Glomerular visceral epithelial cell (primary cell): ENCODE measurements around the gene REEP3.
"Not testable (repeated sequence)": the region's sequence is repeated elsewhere in the genome, so short reads cannot be mapped to it uniquely, and the experiment has no call there.

Experiments
- DNase-seq: peaks from one replicate; pipeline ENCODE4 v3.0.0-alpha.2; 2016; ENCODE audit errors: extremely low spot score

Gene REEP3, protein sequence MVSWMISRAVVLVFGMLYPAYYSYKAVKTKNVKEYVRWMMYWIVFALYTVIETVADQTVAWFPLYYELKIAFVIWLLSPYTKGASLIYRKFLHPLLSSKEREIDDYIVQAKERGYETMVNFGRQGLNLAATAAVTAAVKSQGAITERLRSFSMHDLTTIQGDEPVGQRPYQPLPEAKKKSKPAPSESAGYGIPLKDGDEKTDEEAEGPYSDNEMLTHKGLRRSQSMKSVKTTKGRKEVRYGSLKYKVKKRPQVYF

DNA sequence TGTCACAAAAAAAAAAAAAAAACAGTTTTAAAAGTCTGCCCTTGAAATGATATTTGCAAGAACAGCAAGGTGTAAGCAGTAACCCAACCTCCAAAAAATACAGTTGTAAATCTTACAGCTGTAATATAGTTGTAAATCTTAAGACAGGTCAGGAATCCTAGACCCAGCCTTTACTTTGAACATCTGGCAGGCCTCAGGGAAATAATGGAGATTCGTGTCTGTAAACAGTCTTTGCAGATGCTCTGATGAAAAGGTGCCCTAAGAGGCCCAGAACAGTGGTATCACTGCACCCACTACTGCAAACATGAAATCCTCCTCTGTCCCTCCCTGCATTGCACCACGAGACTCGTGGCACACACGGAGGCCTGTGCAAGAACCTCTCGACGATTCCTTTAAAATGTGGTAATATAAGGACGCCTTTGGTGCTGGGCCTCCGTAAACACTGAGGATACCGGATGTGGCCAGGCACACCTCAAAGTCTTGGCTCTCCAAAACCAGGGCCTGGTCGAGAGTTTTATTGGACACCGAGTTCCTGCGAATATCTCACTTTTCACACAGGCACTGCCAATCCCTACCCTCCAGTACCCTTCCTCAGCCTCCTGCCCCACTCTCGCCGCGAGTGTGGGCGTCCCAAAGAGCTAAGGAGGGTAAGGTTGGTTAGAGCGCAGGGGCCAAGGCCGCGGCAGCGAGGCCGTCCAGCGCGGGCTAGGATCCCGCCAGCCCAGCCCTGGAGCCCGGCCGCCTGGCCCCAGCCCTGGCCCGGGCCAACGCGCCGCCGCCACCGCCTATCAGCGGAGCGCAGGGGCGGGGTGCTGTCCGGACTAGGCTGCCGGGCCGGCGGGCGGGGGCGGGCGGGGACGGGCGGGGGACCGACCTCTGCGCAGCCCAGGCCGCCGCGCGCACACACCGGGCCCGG lies at the start of gene REEP3:
Gene REEP3 (plus strand): TSS at position 902 of the 916 bp plus-strand sequence. CDS start 145 bp downstream, outside the sequence.
- peak; percentile 78 for DNase-seq

DNA sequence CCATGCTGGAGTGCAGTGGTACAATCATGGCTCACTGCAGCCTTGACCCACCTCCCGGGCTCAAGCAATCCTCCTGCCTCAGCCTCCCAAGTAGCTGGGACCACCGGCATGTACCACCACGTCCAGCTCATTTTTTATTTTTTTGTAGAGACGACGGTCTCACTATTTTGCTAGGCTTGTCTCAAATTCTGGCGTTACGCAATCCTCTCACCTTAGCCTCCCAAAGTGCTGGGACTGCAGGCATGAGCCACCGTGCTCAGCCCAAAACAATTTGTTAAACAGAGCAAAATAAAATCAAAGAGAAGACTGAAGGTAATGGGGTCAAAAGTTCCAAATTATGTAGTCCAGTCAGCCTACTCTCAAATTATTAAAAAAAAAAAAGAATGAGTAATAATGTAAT lies 46.7 kb upstream of the REEP3 start:
- DNase-seq: no peak

DNA sequence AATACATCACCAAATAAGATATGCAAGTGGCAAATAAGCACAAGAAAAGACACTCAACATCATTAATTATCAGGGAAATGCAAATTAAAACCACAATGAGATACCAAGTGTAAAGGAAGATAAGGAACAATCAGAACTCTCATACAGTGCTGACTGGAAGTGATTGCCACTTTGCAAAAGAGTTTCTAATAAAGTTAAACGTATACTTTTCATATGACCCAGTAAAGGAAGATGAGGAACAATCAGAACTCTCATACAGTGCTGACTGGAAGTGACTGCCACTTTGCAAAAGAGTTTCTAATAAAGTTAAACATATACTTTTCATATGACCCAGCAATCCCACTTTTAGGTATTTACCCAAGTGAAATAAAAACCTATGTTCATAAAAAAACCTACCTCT lies 43.3 kb upstream of the REEP3 start:
- DNase-seq: no peak

DNA sequence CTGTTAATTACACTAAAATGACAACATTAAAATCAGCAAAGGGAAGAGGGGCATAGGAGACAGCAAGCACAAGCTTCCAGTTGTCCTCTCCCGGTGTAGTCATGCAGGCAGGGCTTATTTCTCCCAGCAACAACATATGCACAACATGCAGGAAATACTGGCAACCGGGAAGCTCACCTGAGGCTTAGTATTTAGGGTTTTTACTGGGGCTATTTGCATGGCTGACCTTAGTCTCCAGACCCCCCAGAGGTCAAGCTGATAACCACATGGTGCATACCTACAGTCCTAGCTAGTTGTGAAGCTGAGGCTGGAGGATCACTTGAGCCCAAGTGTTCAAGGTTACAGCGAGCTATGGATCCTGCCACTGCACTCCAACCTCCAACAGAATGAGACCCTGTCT lies 42.6 kb upstream of the REEP3 start:
- no peak for DNase-seq

DNA sequence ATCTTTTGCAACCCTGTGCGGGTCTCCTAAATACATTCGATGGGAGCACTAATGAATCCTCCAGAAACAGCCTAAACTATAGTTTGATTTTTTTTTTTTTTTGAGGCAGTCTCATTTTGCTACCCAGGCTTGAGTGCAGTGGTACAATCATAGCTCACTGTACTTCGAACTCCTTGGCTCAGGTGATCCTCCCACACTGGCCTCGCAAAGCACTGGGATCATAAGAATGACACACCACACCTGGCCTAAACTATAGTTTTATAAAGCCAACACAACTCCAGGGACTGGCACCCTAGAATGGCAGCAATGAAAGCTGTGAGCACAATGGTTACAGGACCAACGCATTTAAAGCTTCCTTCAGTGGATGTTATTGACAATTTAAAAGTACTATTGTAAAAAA lies 41.0 kb upstream of the REEP3 start:
- no peak for DNase-seq

DNA sequence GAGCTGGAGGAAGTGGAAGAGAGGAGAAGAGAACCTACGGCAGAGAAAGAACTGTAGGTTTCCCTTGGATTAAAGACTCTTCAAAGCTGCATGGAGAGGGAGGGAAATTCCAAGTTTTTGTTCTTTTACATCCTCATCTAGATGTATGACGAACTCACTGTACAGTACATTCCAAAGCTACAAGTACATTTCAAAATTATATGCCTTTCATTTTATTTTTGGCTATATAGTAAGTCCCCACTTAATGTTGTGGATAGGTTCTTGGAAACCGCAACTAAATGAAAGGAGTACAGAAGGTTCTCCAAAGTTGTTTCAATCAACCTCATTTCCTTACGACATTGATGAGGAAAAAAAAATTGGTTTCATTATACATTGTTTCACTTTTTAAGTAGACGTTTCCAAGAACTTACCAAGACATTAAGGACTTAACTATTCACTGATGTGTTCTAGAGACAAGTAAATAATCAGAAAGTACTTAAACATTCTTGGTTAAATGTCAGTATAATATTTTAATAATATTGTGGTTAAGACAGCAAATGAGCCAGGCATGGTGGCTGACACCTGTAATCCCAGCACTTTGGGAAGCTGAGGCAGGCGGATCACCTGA lies 39.3 kb upstream of the REEP3 start:
- no peak for DNase-seq

DNA sequence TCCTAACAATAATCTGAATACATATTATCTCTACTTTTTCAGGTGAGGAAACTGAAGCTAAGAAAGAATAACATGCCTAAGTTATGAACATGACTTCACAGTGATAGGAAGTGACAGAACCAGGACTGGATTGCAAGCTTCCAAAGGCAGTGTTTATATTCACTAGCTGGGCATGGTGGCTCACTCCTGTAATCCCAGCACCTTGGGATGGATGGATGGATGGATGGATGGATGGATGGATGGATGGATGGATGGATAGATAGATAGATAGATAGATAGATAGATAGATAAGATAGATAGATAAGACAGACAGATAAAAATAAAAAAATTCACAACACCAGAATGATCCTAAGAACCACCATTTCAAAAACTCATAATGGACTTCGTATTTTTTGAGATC lies 37.2 kb upstream of the REEP3 start:
- no peak for DNase-seq

DNA sequence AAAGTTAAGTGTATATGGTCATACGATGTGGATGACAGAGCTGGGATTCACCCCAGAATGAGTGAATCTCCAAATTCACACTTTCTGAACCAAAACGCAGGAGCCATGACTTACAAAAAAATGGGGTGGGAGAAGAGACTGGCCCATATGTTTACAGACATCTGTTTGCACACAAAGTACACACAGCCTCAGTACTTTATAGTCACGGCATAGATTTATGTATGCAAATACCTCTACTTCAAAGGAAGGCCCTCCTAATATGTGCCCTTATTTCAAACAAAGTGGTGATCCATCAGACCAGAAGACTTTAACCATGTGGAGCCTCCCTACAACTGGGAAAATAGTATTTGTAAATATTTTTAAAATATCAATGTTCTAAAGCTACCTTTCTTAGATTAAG lies 33.2 kb upstream of the REEP3 start:
- DNase-seq: no peak

DNA sequence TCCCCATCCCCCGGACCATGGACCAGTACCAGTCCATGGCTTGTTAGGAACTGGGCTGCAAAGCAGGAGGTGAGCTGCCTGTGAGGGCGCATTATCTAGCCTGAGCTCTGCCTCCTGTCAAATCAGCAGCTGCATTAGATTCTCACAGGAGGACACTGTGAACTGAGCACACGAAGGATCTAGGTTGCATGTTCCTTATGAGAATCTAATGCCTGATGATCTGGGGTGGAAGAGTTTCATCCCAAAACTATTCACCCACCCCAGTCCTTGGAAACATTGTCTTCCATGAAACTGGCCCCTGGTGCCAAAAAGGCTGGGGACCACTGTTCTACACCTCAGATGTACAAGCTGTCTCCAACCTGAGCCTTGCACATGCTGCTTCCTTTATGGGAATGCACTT lies 31.4 kb upstream of the REEP3 start:
- DNase-seq: no peak

DNA sequence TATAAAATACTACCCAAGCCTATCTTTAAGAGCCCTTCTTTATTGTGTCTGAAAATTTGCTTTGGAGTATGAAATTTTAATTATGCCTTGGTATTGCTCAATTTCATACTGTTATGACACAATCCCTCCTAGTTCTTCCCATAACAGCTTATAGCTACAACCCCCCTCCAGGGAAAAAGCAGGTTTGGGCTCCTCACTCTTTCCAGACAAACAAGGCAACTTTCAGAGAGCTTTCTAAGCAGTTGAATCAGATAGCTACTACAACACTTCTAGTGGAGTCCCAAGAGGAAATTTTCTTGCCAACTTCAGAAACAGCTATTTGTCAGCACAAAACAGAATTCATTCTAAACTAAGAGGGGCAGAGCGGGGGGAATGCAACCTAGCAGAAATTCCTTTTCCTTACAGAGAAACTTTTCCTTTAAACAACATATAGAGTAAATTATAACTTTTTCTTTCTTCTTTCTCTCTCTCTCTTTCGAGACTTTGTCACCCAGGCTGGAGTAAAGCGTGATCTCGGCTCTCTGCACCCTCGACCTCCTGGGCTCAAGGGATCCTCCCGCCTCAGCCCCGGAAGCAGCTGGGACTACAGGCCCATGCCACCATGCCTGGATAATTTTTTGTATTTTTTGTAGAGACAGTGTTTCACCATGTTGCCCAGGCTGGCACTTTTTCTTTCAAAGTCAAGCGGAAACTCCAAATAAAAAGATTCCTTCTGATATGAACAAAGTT lies 29.4 kb upstream of the REEP3 start:
- peak; percentile 25 for DNase-seq

DNA sequence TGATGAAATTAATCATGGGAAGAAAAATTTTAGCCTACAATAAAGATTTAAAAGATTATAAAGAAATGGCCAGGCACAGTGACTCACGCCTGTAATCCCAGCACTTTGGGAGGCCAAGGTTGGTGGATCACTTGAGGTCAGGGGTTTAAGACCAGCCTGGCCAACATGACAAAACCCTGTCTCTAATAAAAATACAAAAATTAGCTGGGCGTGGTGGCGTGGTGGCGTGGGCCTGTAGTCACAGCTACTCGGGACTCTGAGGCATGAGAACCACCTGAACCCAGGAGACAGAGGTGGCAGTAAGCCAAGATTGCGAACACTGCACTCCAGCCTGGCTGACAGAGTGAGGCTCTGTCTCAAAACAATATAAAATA lies 28.9 kb upstream of the REEP3 start:
- peak; percentile 38 for DNase-seq

DNA sequence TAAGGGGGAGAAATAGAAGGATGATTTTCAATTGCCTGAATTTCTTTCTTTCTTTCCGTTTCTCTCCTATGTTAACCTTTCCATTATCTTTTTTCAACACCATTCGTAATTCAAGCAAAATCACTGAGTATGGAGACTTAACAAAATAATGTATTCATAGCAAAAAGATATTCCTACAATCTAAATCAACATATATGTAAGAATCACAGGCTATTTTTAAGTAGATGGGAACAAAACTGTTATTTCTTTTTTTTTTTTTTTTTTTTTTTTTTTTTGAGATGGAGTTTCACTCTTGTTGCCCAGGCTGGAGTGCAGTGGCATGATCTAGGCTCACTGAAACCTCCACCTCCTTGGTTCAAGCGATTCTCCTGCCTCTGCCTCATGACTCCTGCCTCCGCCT lies 28.2 kb upstream of the REEP3 start:
- DNase-seq: no peak

DNA sequence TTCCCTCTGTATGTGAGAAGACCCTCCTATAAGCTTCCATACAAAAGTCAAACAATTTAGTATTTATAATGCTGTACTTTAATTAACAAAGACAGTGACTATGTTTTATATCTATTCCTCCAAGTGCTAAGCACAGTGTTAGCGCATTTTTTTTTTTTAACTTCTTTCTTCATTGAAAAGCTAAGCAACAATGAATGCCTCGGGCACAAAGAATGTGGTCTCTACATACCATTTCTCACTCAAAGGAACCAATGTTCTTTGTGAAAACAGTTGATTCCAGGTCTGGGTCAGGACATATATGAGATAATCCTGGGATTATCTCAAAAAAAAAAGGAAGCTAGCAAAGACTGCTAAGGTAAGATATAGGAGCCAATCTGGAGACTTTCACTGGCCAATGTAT lies 26.2 kb upstream of the REEP3 start:
- no peak for DNase-seq

DNA sequence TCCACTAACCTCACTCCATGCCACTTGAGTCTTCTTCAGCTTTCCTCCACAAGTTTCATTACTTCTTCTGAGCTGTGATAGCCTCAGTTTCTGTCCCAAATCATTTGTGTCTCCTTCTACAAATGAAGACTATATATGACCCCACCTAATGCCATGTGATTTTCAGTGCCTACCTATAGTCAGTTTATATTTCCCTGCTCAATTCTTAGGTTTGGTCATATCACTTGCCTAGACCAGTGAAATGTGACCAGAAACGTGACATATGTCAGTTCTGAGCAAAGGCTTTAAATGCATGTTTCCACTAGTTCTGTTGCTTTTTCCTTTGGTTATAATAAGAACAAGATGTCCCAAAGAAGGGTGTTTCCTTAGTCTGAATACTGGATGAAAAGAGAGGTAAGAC lies 24.6 kb upstream of the REEP3 start:
- DNase-seq: no peak

DNA sequence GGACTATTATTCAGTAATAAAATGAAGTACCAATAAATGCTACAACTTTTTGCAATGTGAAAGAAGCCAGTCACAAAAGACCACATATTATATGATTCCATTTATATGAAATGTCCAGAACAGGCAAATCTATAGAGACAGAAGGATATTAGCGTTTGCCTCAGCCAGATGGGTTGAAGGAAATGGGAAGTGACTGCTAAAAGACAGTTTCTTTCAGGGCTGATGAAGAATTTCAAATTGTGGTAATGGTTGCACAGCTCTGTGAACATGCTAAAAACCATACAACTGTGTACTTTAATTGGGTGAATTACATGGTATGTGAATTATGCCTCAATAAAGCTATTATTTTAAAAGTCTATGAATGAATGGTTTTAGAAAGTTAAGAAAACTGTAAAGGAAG lies 23.9 kb upstream of the REEP3 start:
- DNase-seq: no peak

DNA sequence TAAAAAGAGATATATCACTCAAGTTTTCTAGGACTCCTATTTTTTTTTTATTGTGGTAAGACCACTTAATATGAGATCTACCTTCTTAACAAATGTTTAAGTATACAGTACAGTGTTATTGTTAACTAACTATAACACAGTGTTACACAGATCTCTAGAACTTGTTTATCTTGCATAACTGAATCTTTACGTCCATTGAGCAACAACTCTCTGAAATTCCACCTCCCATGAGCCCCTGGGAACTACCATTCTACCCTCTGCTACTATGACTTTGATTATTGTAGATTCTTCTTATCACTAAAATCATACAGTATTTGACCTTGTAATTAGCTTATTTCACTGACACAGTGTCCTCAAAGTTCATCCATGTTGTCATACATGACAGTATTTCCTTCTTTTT lies 22.5 kb upstream of the REEP3 start:
- DNase-seq: no peak

DNA sequence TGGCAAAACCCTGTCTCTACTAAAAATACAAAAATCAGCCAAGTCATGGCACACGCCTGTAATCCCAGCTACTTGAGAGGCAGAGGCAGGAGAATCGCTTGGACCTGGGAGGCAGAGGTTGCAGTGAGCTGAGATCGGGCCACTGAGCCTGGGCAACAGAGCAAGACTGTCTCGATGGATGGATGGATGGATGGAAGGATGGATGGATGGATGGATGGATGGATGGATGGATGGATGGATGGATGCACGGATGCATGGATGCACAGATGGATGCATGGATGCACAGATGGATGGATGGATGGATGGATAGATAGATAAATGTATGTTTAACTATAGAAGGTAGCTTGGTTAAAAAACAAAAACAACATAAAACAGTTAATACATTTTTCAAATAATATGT lies 20.6 kb upstream of the REEP3 start:
- DNase-seq: not testable (repeated sequence)

DNA sequence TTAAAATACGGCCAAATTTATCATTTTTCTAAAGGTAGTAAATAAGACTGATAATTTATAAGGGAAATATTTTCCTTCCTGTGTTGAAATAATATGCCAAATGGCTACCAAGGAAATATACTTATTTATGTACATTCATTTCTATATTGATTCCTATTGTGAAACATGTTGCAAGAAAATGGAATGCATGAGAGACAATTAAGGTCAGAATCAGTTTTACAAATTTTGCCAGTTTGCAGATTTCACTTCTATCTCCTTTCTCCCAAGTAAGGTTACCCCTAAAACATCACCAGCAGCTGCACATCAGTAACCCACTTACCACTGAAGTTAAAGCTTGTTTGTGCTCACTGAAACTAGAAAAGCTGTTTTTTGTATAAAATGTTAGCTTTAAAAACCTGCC lies 19.2 kb upstream of the REEP3 start:
- no peak for DNase-seq

DNA sequence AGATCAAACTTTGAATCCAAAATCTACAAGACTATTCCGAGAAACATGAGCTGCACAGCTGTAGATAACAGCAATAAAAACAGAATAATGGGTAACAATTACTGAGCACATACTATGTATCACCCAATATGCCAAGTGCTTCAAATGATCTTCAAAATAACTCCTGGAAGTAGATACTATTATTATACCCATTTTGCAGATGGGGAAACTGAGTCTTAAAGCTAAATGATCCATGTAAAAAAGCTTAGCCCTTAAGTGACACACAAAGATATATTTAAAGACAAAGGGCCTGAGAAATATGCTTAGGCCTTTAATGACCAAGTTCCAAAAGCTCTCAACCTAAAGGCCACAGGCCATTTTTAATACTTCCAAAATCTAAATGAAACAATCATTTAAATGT lies 18.4 kb upstream of the REEP3 start:
- DNase-seq: no peak

DNA sequence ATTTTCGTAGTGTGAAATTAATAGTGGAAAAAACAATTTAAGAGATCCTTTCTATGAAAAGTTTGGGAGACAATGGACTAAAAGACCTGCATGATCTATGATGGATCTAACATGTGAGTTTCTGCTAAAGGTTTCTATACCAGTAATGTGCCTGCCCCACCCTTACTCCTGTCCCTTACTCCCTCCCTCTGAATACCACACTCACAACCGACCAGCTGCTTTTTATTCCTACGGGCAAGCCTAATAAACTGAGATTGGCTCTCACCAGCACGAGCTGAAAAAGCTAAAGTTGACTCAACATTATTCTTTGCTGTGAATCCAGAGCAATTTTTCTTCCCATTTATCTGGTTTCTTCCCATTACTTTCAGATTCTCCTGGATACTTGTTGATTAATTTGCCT lies 17.8 kb upstream of the REEP3 start:
- DNase-seq: no peak

DNA sequence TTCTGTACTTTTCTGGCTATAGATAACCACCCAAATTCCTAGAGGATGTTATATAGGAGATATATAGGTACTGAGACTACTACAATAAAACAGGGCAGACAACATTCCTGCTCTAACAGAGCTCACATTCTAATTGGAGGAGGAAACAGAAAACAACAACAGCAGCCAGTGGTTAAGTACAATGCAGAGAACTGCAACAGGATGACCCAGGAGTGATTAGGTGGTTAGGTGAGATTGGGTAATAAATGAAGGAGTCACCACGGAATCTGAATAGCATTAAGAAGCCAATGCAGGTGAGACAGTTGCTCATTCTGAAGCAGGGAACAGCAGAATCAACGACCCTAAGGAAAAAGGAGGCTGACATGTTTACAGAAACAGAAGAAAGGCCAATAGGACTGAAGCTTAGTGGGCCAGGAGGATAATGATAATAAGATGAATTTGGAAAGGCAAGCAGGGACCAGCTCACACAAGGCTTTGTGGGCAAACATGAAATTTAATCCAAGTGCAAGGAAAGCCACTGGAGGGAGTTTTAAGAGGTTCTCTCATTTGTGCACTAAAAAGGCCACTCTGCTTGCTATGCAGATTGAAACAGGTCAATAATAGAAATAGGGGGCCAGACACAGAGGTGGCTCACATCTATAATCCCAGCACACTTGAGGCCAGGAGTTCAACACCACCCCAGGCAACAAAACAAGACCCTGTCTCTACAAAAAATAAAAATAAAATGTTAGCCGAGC lies 16.9 kb upstream of the REEP3 start:
- DNase-seq: no peak

DNA sequence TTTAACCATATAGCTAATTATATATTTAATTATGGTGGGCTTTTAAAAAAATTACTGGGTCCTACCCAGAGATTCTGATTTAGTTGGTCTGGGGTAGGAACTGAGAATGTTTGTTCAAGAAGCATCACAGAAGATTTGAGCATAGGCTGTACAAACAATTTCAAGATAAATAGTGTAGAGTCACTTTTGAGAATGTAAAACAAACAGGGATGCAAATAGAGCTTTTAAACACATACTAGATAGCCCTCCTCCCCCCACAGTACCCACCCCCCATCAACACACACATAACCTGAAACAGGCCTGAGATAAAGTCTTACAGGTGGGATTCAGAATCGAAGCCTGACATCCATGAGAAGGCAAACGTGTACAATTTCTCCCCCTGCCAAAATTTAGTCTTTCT lies 15.6 kb upstream of the REEP3 start:
- DNase-seq: no peak
